ENCODE data around the gene TMEM132C.

Gene TMEM132C

GRCh38 chr12:128236525-128236924 lies 30.4 kb upstream of the TMEM132C start:
- no peaks in the 10 kb centered on the region for H3K27me3 ChIP-seq (ENCODE audit: insufficient read depth, poor library complexity, severe bottlenecking)
- no peak for DNase-seq (ENCODE audit: low read depth in 1 of 2, low spot score in 1 of 2)
- no peak overlapping the region for H3K27ac ChIP-seq (replicated peaks)
- no peak overlapping the region for H3K4me3 ChIP-seq (replicated peaks; ENCODE audit: insufficient read depth, low read length)
- TF ChIP-seq SPI1 (IDR thresholded peaks at IDR 0.05; ENCODE audit: borderline replicate concordance, low read depth) (no peak), GABPA (IDR thresholded peaks at IDR 0.05; ENCODE audit: low read depth) (no peak), POLR2AphosphoS5 (IDR thresholded peaks at IDR 0.05; ENCODE audit: low read depth) (no peak), CTCF (IDR thresholded peaks at IDR 0.05; ENCODE audit: insufficient read depth, low read length) (no peak)
- TF ChIP-seq, protein P1, sequence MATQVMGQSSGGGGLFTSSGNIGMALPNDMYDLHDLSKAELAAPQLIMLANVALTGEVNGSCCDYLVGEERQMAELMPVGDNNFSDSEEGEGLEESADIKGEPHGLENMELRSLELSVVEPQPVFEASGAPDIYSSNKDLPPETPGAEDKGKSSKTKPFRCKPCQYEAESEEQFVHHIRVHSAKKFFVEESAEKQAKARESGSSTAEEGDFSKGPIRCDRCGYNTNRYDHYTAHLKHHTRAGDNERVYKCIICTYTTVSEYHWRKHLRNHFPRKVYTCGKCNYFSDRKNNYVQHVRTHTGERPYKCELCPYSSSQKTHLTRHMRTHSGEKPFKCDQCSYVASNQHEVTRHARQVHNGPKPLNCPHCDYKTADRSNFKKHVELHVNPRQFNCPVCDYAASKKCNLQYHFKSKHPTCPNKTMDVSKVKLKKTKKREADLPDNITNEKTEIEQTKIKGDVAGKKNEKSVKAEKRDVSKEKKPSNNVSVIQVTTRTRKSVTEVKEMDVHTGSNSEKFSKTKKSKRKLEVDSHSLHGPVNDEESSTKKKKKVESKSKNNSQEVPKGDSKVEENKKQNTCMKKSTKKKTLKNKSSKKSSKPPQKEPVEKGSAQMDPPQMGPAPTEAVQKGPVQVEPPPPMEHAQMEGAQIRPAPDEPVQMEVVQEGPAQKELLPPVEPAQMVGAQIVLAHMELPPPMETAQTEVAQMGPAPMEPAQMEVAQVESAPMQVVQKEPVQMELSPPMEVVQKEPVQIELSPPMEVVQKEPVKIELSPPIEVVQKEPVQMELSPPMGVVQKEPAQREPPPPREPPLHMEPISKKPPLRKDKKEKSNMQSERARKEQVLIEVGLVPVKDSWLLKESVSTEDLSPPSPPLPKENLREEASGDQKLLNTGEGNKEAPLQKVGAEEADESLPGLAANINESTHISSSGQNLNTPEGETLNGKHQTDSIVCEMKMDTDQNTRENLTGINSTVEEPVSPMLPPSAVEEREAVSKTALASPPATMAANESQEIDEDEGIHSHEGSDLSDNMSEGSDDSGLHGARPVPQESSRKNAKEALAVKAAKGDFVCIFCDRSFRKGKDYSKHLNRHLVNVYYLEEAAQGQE (IDR thresholded peaks at IDR 0.05; ENCODE audit: insufficient replicate concordance, low read depth), result no peak

DNA sequence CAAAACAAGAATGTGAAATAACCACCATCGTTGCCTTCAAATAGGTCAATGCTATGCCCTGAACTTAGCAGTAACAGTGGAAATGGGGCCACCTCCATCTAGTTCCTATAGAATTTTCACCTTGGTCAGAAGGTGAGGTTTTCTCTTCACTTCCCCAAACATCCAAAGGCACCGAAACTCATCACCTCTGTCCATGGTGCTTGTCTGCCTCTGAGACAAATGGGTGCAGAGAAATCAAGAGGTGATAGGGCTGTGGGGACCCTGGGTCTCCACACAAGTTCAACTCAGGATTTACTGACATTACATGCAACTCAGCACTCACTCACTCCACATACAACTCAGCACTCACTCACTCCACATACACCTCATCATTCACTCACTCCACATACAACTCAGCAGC lies 26.2 kb upstream of the TMEM132C start:
- Histone ChIP-seq H3K27me3 (ENCODE audit: insufficient read depth, poor library complexity, severe bottlenecking) (no peaks in the 10 kb centered on the region), H3K27ac (replicated peaks) (no peak overlapping the region), H3K4me3 (replicated peaks; ENCODE audit: insufficient read depth, low read length) (no peak overlapping the region)
- DNase-seq (ENCODE audit: low read depth in 1 of 2, low spot score in 1 of 2), result no peak
- TF ChIP-seq, protein P1 (IDR thresholded peaks at IDR 0.05; ENCODE audit: insufficient replicate concordance, low read depth), result peak; percentile 85
- no peak for TF ChIP-seq POLR2AphosphoS5 (IDR thresholded peaks at IDR 0.05; ENCODE audit: low read depth)

- no peak overlapping the region for H3K4me3 ChIP-seq (replicated peaks; ENCODE audit: insufficient read depth, low read length)
- no peak overlapping the region for H3K27ac ChIP-seq (replicated peaks)
- no peak for TF ChIP-seq CTCF (IDR thresholded peaks at IDR 0.05; ENCODE audit: insufficient read depth, low read length)
- no peaks in the 10 kb centered on the region for H3K27me3 ChIP-seq (ENCODE audit: insufficient read depth, poor library complexity, severe bottlenecking)
- peak in 1 of 2 experiments; percentile 3 for DNase-seq (ENCODE audit: low read depth in 1 of 2, low spot score in 1 of 2)
These were observed 21.8 kb upstream of the TMEM132C start for GRCh38 chr12:128245121-128245520.

DNA sequence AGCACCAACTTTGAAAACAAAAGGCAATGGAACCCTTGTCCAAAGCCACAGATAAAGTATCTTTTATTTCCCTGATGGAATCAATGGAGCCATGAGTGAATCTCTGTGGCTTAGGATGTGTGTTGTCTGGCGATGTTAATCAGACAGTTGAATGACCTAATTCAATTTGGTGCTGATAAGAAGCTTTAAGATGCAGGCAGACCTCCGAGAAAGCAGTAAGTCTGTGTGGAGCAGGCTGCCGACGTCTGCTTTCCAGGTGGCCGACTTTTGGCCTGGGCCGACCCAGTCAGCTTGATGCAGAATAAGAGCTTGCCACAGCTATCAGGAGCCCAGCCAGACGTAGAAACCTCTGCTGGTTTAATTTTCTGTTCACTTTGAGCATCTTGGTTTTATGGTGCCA lies 21.1 kb upstream of the TMEM132C start:
- Histone ChIP-seq H3K27ac (replicated peaks) (no peak overlapping the region), H3K27me3 (ENCODE audit: insufficient read depth, poor library complexity, severe bottlenecking) (no peaks in the 10 kb centered on the region), H3K4me3 (replicated peaks; ENCODE audit: insufficient read depth, low read length) (no peak overlapping the region)
- TF ChIP-seq CTCF (IDR thresholded peaks at IDR 0.05; ENCODE audit: insufficient read depth, low read length), result no peak
- TF ChIP-seq, protein P1 (IDR thresholded peaks at IDR 0.05; ENCODE audit: insufficient replicate concordance, low read depth), result no peak
- no peak for DNase-seq (ENCODE audit: low read depth in 1 of 2, low spot score in 1 of 2)

Data from HL-60 (cell line).